SK-N-SH (cell line): Measurements from ENCODE around the gene PRDM7. TPM values are rescaled to one million over a fixed set of nuclear protein-coding genes. Genes with fewer than 3 reads are reported as not detected.

Source experiments
- CTCF ChIA-PET: fragments of 300-600, 350-600 bp; formaldehyde crosslinking; extraction: SDS; loops from one replicate; lab custom pipeline; 2021; lab: Yijun Ruan, JAX
- POLR2A ChIA-PET: fragments of 350-600 bp; sonication (Branson Sonifier 250); formaldehyde crosslinking; extraction: SDS; loops from one replicate; lab custom pipeline; 2020; ENCODE audit warnings: antibody characterized with exemption, inconsistent platforms; lab: Yijun Ruan, JAX
- DNase-seq: peaks from one replicate; pipeline ENCODE4 v3.0.0; 2012
- H2AFZ ChIP-seq: fragments of 200-600 bp; sonication (generic); 2 replicates; pipeline ENCODE4 v1.8.1; 2016; ENCODE audit warnings: antibody characterized with exemption, mild to moderate bottlenecking, low read depth
- H3F3A ChIP-seq: fragments of 200-600 bp; sonication (generic); replicated peaks from 2 replicates; pipeline ENCODE3; 2016; ENCODE audit warnings: antibody characterized with exemption, mild to moderate bottlenecking; ENCODE audit not compliant: insufficient read depth
- H3K27ac ChIP-seq, 2 experiments: fragments of 200-500 bp in 1 of 2; fragments of 200-600 bp in 1 of 2; sonication (Bioruptor generic) in 1 of 2; sonication (generic), shearing (Covaris generic) in 1 of 2; 2 replicates each; pipeline versions ENCODE4 v1.5.1 to v1.6.1; 2014 to 2016; ENCODE audit warnings: low read depth in 2 of 2, inconsistent platforms in 1 of 2, low read length in 1 of 2, mild to moderate bottlenecking in 1 of 2, mixed read lengths in 1 of 2
- H3K27me3 ChIP-seq: fragments of 200-600 bp; sonication (generic), shearing (Covaris generic); 2 replicates; pipeline ENCODE4 v1.6.1; 2016; ENCODE audit warnings: mixed run types; ENCODE audit not compliant: insufficient read depth
- H3K36me3 ChIP-seq, 2 experiments: fragments of 200-500 bp in 1 of 2; fragments of 200-600 bp in 1 of 2; sonication (Bioruptor generic) in 1 of 2; sonication (generic) in 1 of 2; replicated peaks in 1 of 2; 2 replicates each; pipeline versions ENCODE3 to v1.5.1; 2014 to 2016; ENCODE audit warnings: low read length in 1 of 2, mild to moderate bottlenecking in 1 of 2; ENCODE audit not compliant: insufficient read depth in 2 of 2, control insufficient read depth in 1 of 2
- H3K4me1 ChIP-seq, 2 experiments: fragments of 200-500 bp in 1 of 2; fragments of 200-600 bp in 1 of 2; sonication (Bioruptor generic) in 1 of 2; sonication (generic), shearing (Covaris generic) in 1 of 2; 2 replicates each; pipeline versions ENCODE4 v1.5.1 to v1.6.1; 2014 to 2016; ENCODE audit warnings: low read depth in 1 of 2, low read length in 1 of 2, mixed run types in 1 of 2; ENCODE audit not compliant: insufficient read depth in 2 of 2, control insufficient read depth in 1 of 2
- H3K4me2 ChIP-seq: fragments of 200-600 bp; sonication (generic), shearing (Covaris generic); 2 replicates; pipeline ENCODE4 v1.6.1; 2017; ENCODE audit warnings: mixed run types
- H3K4me3 ChIP-seq, 2 experiments: fragments of 200-500 bp in 1 of 2; fragments of 200-600 bp in 1 of 2; sonication (Bioruptor generic) in 1 of 2; sonication (generic), shearing (Covaris generic) in 1 of 2; 2 replicates each; pipeline versions ENCODE4 v1.5.1 to v1.8.1; 2014 to 2016; ENCODE audit warnings: low read depth in 2 of 2, inconsistent platforms in 1 of 2, low read length in 1 of 2, mild to moderate bottlenecking in 1 of 2, mixed read lengths in 1 of 2, moderate library complexity in 1 of 2
- H3K79me2 ChIP-seq: fragments of 200-600 bp; sonication (generic); 2 replicates; pipeline ENCODE4 v1.8.1; 2017; ENCODE audit warnings: mild to moderate bottlenecking; ENCODE audit not compliant: insufficient read depth
- H3K9ac ChIP-seq: fragments of 200-600 bp; sonication (generic); 2 replicates; pipeline ENCODE4 v1.6.1; 2017; ENCODE audit warnings: mixed run types
- H3K9me2 ChIP-seq: fragments of 200-600 bp; sonication (generic); 2 replicates; pipeline ENCODE4 v1.6.1; 2017; ENCODE audit warnings: mixed run types
- H3K9me3 ChIP-seq: fragments of 200-600 bp; sonication (generic); 2 replicates; pipeline ENCODE4 v1.6.1; 2017; ENCODE audit warnings: mixed run types, mild to moderate bottlenecking, moderate library complexity
- H4K20me1 ChIP-seq: fragments of 200-600 bp; sonication (generic); 2 replicates; pipeline ENCODE4 v1.6.1; 2017; ENCODE audit warnings: mild to moderate bottlenecking, mixed run types; ENCODE audit not compliant: insufficient read depth
- CHD2 ChIP-seq: fragments of 150-350 bp; IDR thresholded peaks from 2 replicates; pipeline ENCODE4 v1.6.1; 2018; ENCODE audit warnings: low read length; ENCODE audit not compliant: partially characterized antibody
- EZH2phosphoT487 ChIP-seq: fragments of 200-600 bp; sonication (generic); IDR thresholded peaks from 2 replicates; pipeline ENCODE4 v1.6.1; 2017; ENCODE audit warnings: low read depth, mixed run types, mild to moderate bottlenecking, antibody characterized with exemption, moderate library complexity, borderline replicate concordance
- FOSL2 ChIP-seq: IDR thresholded peaks from 2 replicates; pipeline ENCODE4 v1.4.0; 2012; ENCODE audit warnings: low read depth, mild to moderate bottlenecking, moderate library complexity, borderline replicate concordance
- FOXJ3 ChIP-seq: sonication (generic); formaldehyde crosslinking; IDR thresholded peaks from 2 replicates; pipeline ENCODE4 v1.5.1; 2020; ENCODE audit warnings: mild to moderate bottlenecking, missing genetic modification reagents
- FOXM1 ChIP-seq: IDR thresholded peaks from 2 replicates; pipeline ENCODE4 v1.4.0; 2012; ENCODE audit warnings: low read depth, mild to moderate bottlenecking
- GATA2 ChIP-seq: sonication (generic); formaldehyde crosslinking; IDR thresholded peaks from 2 replicates; pipeline ENCODE4 v1.5.0; 2020; ENCODE audit warnings: mild to moderate bottlenecking, missing genetic modification reagents
- IRF3 ChIP-seq: fragments of 150-350 bp; IDR thresholded peaks from 2 replicates; pipeline ENCODE4 v1.6.1; 2016; ENCODE audit warnings: mild to moderate bottlenecking, low read depth, low read length
- JUND ChIP-seq: IDR thresholded peaks from 2 replicates; pipeline ENCODE4 v1.4.0; 2012
- MAX ChIP-seq: IDR thresholded peaks from 2 replicates; pipeline ENCODE4 v1.4.0; 2012; ENCODE audit warnings: low read depth
- MEF2A ChIP-seq: IDR thresholded peaks from 2 replicates; pipeline ENCODE4 v1.4.0; 2012; ENCODE audit warnings: low read depth, borderline replicate concordance
- PBX3 ChIP-seq: IDR thresholded peaks from 2 replicates; pipeline ENCODE4; 2012
- POLR2AphosphoS5 ChIP-seq: IDR thresholded peaks from 2 replicates; pipeline ENCODE4 v1.6.1; 2012; ENCODE audit warnings: low read depth, low read length
- RAD21 ChIP-seq: IDR thresholded peaks from 2 replicates; pipeline ENCODE4 v1.6.1; 2012; ENCODE audit warnings: mild to moderate bottlenecking, low read length
- RCOR1 ChIP-seq: fragments of 150-350 bp; IDR thresholded peaks from 2 replicates; pipeline ENCODE4 v1.6.1; 2017; ENCODE audit warnings: antibody characterized with exemption, low read length
- REST ChIP-seq: IDR thresholded peaks from 2 replicates; pipeline ENCODE4 v1.6.1; 2012; ENCODE audit warnings: mild to moderate bottlenecking, low read depth, low read length, moderate library complexity
- RFX5 ChIP-seq: IDR thresholded peaks from 2 replicates; pipeline ENCODE4 v1.6.1; 2012; ENCODE audit warnings: mild to moderate bottlenecking, improper control_type of control experiment, low read length
- RXRA ChIP-seq: IDR thresholded peaks from 2 replicates; pipeline ENCODE4 v1.4.0; 2012; ENCODE audit warnings: low read depth, mild to moderate bottlenecking, borderline replicate concordance
- SIN3A ChIP-seq: IDR thresholded peaks from 2 replicates; pipeline ENCODE4 v1.6.1; 2012; ENCODE audit warnings: low read depth, mild to moderate bottlenecking, low read length, moderate library complexity, borderline replicate concordance
- TAF1 ChIP-seq: IDR thresholded peaks from 2 replicates; pipeline ENCODE4 v1.6.1; 2012; ENCODE audit warnings: low read depth, mild to moderate bottlenecking, low read length, moderate library complexity, borderline replicate concordance
- TCF12 ChIP-seq: IDR thresholded peaks from 2 replicates; pipeline ENCODE4 v1.4.0; 2012
- TEAD4 ChIP-seq: IDR thresholded peaks from 2 replicates; pipeline ENCODE4 v1.4.0; 2012; ENCODE audit warnings: mild to moderate bottlenecking, borderline replicate concordance; ENCODE audit not compliant: insufficient read depth
- YY1 ChIP-seq: IDR thresholded peaks from 2 replicates; pipeline ENCODE4 v1.4.0; 2012; ENCODE audit warnings: low read depth, mild to moderate bottlenecking
- WGBS: methylation state at CpG from one replicate; pipeline ENCODE4 v1.1.6; 2017; ENCODE audit warnings: low lambda C conversion rate; 5-methylcytosine and 5-hydroxymethylcytosine counted together
- polyA plus RNA-seq, 3 experiments: library from polyadenylated mRNA; depleted of rRNA; stranded (reverse); fragments of >200 nt; gene quantifications; 2 replicates each; pipeline ENCODE4 v1.2.3, GENCODE V29; 2012

Gene PRDM7
- polyA plus RNA-seq, 1 of the 3 experiments (the other 2 are of a cell fraction): not detected

GRCh38 chr16:90084215-90084950 lies 7.3 kb upstream of the PRDM7 start:
- no peak for DNase-seq
- TF ChIP-seq MEF2A (no peak), GATA2 (CRISPR knock-in tag) (no peak), TAF1 (no peak), FOXM1 (no peak), RXRA (no peak), FOXJ3 (CRISPR knock-in tag) (no peak), MAX (no peak), RCOR1 (no peak), SIN3A (no peak), FOSL2 (no peak), TCF12 (no peak)
- Histone ChIP-seq H3K4me1 (no peaks in the 10 kb centered on the region), H3K79me2 (no peaks in the 10 kb centered on the region), H3K9me2 (no peaks in the 10 kb centered on the region), H3K27me3 (no peaks in the 10 kb centered on the region; the same call in 1 of the 2 replicates), H2AFZ (no peak overlapping the region), H4K20me1 (no peaks in the 10 kb centered on the region), H3K4me3 (no peak overlapping the region), H3K36me3 (no peaks in the 10 kb centered on the region), H3K4me2 (no peak overlapping the region), H3F3A (peaks cover 6% of the 10 kb centered on the region), H3K9me3 (no peaks in the 10 kb centered on the region), H3K9ac (no peak overlapping the region), H3K27ac (no peak overlapping the region)
- 55% methylated on average over 4 of the region's 4 CpGs for WGBS
- ChIA-PET POLR2A (no interaction called here), CTCF (no interaction called here)

- no peak for DNase-seq
- no peak overlapping the region for H3K4me2 ChIP-seq
- no peaks in the 10 kb centered on the region for H3K9me2 ChIP-seq
- H3K36me3 ChIP-seq: no peaks in the 10 kb centered on the region
- H3K4me1 ChIP-seq: peaks cover under 1 to 6% of the 10 kb centered on the region in 2 experiments; a peak in 2 of 4 replicates
- peaks cover 6% of the 10 kb centered on the region for H3F3A ChIP-seq
- POLR2A ChIA-PET: interaction anchor here (0.6 kb wide), 1 partner anchor 174 kb away, joined by 4 read pairs; no protein-coding TSS in a partner anchor
- H3K9me3 ChIP-seq: no peaks in the 10 kb centered on the region
- H3K27me3 ChIP-seq: no peaks in the 10 kb centered on the region; the same call in 1 of the 2 replicates
- CTCF ChIA-PET: interaction anchor here (1.1 kb wide), 1 partner anchor 12 kb away, joined by 3 read pairs; no protein-coding TSS in a partner anchor
- H3K4me3 ChIP-seq: no peak overlapping the region
- no peaks in the 10 kb centered on the region for H4K20me1 ChIP-seq
- no peaks in the 10 kb centered on the region for H3K79me2 ChIP-seq
- 97% methylated on average over 8 of the region's 8 CpGs for WGBS
- no peak overlapping the region for H3K9ac ChIP-seq
- peak overlapping the region; percentile 97; the same call in 1 of the 2 replicates for H2AFZ ChIP-seq
- H3K27ac ChIP-seq: no peak overlapping the region
- TF ChIP-seq RXRA (no peak), MAX (no peak), IRF3 (no peak), RFX5 (no peak), CHD2 (no peak), TCF12 (no peak), JUND (no peak), POLR2AphosphoS5 (no peak), RAD21 (no peak), REST (no peak), PBX3 (no peak), EZH2phosphoT487 (no peak), YY1 (no peak), TEAD4 (no peak)
These were observed 6.0 kb upstream of the PRDM7 start for GRCh38 chr16:90083139-90083538.
